DMS53 (cell line): ENCODE results near the gene ASPG.
"Not testable (repeated sequence)": the region's sequence is repeated elsewhere in the genome, so short reads cannot be mapped to it uniquely, and the experiment has no call there.

ENCODE experiments used
- DNase-seq: peaks from one replicate; lab custom pipeline; 2025; lab: John Stamatoyannopoulos, UW

ASPG gene

DNA sequence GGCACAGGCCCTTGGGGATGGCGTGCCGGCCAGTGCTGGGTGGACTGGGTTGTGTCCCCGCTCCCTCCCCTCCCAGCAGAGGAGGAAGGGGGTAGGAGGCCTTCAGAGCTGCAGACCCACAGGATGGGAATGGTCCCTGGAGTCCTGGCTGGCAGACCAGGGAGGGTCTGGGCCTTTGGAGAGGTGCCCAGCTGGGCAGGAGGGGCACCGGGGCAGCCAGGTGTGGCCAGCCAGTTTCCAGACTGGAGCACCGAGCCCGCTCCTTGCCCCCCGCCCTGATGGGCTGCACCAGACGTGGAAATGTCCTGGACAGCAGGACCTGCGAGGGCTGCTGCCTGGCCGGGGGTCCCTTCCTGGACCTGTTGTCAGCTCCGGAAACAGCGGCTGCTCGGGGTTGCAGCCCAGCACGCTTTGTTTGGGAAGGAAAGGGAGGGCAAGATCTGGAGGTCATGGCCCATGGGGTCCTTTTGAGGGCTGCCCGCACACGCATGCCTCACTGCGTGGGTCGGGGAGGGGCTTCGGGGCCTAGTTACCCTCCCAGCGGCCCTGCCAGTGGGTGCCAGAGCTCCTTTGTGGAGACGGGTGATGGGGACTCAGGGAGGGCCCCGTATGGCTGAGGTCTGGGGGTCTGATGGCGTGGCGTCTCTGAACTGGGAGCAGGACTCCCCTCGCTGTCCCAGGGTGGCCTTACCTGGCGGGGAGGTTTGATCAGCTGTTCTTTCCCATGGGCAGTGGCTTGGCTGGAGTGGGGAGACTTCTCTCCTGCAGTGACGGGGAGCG lies 62.0 kb downstream of the ASPG start:
- DNase-seq = no peak

DNA sequence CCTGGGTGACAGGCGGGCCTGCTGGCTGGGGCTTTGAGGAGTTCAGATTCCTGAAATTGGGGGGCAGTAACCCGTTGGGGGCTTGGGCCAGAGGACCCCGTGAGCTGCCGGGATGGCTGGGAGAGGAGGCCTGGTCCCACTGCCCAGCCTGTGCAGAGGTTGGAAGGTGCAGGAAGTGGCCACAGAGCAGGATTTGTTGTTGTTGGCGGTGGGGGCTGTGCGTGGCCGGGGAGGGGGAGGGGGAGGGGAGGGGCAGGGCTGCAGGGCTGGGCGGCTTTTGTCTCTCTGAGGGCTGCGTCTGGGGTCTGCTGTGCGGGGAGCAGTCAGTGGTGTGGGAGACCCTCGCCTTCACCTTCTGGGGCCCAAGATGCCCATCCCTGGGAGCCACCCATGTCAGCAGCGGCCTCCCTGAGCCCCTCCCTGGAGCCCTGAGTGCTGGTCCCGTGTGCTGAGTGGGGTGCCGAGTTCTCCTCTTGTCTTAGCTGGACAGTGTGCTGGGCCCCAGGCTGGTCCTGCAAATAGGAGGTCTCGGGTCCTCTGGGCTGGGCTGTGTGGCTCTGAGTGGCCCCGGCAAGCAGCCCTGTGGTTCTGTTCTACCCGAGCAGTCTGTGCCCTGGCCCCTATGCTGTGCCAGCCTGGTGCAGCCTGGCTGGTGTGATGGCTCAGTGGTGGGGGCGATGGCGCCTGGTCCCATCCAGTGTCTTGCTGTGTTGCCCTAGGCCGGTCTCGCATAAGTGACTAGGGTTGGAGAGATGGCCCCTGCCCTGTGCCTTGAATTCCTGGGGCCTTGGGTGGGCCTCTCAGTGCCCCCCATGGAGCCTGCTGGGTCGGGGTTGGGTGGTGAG lies 63.2 kb downstream of the ASPG start:
- no peak for DNase-seq

DNA sequence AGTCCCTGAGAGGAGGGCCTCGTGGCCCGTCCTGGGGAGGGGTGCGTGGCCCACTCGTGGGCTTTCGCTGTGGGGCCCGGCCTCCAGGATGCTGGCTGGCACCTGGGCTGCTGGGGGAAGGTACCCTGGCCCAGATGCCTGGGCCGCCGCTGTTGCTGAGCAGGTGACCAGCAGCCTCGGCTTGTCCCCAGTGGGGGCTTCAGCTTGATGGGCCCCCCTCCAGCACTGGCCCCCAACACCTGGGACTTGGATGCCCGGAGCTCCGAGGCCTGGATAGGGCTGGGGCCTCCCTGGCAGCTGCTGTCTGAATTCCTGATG lies 63.7 kb downstream of the ASPG start:
- DNase-seq = no peak

DNA sequence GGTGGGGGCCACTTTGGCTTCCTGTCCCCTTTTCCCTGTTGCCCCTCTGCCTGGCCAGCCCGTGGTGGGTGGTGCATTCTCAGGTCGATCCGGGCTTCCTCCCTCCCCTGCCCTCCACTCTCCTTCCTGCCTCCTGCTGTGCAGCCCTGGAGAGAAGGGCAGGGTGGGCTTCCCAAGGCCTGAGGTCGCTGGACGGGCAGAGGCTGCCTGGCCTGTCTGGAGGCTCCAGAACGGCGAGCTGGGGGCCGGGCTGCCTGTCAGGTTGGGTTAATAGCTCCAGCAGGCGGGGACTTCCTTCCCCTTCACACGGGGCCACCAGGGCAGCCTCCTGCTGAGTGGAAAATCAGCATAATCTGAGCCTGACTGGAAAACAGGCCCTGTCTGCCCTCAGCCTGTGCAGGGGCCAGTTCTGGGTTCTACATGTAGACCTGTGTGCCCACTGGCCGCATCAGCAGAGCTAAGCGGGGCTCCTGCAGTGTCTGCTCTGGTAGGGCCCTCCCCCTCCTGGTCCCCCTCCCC lies 64.2 kb downstream of the ASPG start:
- no peak for DNase-seq

DNA sequence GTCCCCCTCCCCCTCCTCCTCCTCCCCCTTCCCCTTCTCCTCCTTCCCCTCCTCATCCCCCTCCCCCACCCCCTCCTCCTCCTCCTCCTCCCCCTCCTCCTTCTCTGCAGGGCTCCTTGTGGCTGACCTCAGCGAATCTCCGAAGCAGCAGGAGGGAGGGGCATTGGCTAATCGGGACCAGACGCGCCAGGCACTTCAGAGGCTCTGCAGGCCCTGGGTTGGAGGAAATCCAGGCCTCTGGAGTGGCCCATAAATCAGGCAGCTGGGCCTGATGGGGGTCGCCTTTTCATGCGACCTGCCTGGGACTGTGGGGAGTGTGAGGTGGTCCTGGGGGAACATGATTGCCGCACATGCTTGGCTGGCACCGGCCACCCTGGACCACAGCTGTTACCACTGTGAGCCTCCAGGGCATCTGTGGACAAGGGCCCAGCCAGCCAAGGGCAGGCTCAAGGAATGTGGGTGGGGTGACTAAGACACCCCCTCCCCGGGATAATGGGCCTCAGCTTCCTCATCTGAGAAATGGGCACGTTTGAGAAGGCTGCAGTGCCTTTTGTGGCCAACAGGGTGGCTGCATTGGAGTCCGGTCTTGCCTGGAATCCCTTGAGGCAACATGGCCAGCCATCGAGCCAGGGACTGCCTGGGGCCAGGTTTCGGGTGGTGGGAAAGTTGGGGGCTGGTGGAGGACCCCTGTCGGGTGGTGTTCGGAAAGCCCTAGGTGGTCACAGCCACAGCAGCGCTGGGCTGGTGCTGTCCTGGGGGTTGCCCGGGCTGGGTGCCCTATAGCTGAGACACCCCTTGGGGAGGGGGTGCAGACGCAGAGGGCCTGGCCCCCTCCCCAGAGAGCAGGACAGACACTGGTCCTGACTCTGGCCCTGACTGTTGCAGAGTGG lies 64.9 kb downstream of the ASPG start:
- DNase-seq = no peak

DNA sequence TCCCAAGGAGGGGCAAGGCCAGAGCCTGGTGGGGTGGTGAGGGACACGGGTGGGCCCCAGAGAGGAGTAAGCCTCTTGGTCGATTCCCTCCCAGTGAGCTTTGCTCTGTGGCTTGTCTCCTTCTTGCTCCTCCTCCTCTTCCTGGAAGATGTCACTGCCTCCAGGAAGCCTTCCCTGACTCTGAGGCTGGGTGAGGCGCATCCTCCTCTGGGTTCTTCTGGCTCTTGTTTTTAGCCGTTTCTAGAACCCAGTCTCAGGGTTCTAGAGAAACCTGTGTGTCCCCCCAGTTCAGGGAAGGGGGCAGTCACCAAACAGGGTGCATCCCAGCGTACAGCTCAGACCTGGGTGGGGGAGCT lies 65.5 kb downstream of the ASPG start:
- DNase-seq = no peak

DNA sequence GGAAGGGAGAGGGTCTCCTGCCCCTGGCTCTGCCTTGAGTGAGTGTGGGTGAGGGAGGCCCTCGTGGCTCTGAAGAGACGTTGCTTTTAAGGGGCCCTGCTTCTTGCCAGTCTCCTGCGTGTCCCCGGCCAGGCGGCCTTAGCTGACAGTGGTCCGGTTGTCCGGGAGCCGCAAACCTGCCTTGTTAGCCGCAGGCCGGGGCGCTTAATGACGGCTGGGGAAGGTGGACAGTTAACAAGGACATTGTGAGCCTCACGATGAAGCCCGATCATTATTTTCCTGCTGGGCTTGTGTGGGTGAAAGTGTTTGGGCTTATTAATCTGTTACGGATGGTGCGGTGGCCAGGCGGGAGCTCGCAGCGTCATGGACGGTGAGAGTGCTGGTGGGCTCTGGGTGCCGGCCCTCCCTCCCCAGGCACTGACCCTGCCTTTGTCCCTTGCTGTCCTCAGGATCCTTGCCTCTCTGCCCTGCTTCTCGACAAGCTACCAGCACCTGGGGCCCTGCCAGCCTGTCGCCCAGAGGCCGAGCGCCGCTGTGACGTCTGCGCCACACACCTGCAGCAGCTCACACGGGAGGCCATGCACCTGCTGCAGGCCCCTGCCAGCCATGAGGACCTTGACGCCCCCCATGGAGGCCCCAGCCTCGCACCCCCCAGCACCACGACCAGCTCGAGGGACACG lies 66.2 kb downstream of the ASPG start:
- no peak for DNase-seq

DNA sequence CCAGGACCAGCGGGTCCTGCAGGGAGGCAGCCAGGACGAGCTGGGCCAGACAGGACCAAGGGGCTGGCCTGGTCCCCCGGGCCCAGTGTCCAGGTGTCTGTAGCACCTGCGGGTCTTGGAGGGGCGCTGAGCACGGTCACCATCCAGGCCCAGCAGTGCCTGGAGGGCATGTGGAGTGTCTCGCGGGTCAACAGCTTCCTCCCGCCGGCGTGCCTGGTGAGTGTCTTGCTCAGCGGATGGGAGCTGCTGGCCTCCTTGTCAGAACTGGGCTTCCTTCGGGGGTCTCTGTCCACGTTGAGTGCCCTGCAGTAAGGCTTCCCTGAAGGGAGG lies 66.7 kb downstream of the ASPG start:
- no peak for DNase-seq

DNA sequence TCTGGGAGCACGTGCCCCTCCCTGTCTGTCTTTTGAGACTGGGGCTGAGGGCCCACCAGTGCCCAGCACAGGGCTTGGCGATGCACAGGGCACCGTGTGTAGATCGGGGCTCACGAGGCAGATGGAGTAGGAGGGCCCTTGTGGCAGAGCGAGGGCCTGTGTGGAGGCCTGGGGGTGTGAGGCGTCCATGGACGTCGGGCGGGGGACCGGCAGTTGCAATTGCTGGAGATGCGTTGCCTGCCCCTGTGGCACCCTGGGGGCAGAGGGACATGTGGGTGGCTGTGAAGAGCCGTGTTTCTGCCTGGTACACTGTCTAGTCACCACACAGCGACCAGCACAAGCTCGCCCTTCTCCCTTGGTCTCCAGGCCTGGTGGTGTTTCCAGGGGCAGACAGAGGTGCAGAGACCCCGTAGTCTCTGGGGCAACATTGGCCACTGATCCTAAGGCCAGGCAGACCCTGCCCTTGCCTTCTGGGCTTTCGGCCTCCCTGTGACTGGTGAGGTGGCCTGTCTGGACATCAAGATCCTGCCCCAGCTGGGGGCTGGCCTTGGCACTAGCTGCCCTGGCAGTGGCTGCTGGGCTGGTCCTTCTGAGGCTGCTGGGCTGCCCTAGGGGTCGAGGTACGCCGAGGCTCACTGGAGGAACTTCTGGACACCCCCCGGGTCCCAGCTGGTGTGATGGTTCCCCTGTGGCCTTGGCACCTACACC lies 67.3 kb downstream of the ASPG start:
- DNase-seq = no peak

DNA sequence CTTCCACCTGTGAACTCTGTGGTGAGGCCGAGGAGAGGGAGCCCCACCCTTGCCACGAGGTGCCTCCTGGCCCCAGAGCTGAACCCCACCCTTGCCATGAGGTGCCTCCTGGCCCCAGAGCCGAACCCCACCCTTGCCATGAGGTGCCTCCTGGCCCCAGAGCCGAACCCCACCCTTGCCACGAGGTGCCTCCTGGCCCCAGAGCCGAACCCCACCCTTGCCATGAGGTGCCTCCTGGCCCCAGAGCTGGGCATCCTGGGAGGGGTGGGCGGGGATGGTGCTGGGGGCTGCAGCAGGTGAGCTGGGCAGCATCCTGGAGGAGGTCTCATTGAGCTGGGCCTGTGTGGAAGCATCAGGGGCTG lies 67.9 kb downstream of the ASPG start:
- not testable (repeated sequence) for DNase-seq

DNA sequence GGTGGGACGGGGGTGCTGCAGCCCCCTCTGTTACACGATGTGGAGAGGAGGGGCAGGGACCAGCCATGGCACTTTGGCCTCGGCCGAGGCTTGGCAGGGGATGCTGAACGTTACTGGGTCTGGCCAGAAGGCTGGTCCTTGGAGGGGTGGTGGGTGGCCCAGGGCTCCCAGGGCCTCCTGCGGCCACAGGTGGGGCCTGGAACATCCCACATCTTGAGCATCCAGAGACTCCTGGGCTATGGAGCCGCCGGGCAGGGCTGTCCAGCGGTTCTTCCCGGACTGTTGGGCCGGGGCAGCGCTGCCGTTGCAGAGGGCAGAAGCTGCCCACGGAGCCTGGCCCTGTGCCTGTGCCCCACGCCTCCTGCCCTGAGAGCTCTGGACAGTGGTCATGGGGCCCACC lies 68.7 kb downstream of the ASPG start:
- no peak for DNase-seq

DNA sequence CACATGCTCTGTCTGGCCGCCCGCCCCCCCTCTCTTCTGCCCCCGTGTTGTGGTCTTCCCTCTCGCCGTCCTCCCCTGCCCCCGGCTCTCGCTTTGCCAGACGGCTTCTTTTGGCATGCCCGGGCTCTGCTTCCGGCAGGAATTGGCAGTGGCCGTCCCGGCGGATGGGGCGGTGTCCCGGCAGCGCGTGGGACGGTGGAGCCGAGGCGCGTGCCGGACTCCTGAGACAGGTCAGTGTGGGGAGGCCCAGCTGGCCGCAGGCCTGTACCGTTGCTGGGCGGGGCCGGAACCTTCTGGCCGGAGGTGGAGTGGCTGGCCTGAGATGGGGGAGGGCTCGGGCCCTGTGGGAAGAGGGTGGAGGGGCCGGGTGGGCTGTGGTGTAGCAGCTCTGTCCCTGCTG lies 70.0 kb downstream of the ASPG start:
- no peak for DNase-seq

DNA sequence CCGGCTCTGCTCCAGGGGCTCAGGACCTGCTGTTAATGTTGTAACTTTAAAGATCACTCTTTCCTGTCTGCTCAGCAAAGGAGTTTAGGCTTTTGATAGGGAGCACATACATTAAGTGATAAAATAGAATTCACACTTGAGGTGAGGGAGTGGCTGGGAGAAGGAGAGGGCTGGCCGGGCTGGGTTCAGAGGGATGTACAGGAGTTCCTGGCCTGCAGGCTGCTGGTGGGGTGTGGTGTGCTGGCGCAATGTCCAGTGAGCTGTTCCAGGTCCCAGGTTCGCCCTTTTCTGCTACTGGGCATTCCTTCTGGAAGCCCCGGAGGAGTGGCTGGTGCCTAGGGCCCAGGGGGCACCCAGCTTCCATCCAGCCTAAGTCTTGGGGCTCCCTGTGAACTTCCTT lies 70.6 kb downstream of the ASPG start:
- DNase-seq = no peak

DNA sequence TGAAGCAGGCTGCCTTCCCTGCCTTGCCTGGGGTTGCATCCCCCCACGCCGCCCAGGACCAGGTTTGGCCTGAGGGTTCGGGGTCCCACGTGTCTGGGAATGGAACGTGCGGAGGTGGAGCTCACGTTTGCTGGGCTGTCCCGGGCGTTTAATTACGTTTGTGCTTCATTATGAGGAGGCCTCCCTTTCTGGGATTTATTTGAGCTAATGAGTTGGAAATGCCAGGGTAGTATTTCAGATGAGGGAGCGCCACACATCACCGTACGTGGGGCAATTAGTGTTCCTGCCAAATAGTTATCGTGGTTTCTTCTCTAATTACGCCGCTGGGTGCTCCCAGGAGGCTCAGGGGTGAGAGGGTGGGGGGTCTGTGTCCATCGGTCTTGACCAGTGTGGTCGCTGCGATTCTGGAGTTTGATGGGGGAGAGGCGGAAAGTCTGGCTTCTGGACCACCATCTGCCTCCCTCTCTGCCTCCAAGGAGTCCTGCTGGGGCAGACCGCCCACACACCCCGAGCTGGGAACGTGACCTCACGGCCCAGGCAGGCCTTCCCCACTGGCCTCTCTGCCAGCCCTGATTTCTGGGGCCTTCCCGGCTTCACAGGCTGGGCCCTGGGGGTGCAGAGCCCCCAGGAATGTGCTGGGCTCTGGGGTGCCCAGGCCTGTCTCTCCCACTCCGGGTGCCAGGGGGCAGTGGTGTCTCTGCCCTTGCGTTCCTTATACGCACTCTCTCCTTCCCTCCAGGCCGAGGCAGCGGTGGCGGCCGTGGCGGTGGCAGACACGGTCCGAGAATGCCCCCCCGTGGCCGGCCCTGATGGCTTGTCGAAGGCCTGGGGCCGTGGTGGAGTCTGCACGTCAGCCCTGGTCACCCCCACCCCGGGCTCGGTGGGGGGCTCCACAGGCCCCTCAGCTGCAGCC lies 71.8 kb downstream of the ASPG start:
- no peak for DNase-seq

DNA sequence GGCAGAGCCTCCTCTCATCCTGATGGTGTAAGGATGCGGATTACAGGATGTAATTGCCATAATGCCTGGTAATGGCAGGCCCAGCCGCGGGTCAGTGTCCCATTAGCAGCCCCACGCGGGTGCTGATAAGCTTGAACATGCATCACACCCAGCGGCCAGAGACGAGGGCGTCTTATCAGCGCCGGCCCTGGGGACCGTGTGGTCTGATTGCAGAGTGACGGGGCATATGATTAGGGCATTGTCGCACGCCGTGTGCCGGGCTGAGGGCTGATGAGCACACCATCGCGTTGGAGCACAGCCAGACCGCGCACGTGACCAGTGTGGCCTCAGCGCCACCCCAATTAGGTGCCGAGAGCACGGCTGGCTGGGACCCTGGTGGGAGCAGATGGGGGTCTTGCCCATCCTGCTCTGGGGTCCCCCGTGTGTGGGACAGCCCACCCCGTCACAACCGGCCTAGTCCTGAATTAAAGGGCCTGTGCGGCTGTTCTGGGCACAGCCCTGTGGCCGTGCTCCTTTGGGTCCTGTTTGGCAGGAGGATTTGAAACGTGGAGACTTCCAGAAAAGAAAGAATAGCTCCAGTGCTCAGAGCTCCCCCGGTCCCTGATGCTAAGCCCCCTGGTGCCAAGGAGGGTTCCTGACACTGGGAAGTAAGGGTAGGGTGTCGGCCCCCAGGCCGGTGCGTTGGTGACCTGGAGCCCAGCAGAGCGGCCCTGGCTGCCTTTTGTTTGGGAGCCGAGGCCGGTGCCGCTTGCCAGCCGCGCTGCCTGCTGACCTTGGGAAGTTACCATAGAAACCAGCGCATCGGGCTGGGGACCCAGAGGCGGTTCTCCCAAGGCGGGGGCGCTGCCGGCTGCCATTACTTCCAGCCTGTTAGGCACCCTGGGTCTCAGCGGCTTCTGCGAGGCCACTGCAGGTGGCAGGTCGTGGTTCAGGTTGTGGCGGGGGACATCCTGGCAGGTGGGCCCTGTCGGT lies 73.6 kb downstream of the ASPG start:
- DNase-seq = no peak

DNA sequence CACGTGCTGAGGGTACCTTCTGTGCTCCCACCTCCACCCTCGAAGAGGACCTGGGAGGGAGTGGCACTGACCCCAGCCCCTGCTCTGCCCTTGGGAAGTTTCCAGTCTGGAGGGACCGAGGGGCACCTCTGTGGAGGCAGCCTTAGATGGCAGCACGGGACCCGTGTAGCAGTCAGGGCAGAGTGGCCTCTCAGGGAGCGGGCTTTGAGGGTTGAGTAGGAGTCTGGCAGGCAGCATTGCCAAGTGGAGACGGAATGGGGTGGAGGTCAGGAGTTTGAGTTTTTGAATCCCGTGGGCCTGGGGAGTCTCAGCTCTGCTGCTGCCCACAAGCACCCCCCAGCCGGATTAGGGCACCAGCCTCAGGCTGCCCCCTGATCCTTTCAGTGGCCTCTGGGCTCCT lies 74.5 kb downstream of the ASPG start:
- no peak for DNase-seq

DNA sequence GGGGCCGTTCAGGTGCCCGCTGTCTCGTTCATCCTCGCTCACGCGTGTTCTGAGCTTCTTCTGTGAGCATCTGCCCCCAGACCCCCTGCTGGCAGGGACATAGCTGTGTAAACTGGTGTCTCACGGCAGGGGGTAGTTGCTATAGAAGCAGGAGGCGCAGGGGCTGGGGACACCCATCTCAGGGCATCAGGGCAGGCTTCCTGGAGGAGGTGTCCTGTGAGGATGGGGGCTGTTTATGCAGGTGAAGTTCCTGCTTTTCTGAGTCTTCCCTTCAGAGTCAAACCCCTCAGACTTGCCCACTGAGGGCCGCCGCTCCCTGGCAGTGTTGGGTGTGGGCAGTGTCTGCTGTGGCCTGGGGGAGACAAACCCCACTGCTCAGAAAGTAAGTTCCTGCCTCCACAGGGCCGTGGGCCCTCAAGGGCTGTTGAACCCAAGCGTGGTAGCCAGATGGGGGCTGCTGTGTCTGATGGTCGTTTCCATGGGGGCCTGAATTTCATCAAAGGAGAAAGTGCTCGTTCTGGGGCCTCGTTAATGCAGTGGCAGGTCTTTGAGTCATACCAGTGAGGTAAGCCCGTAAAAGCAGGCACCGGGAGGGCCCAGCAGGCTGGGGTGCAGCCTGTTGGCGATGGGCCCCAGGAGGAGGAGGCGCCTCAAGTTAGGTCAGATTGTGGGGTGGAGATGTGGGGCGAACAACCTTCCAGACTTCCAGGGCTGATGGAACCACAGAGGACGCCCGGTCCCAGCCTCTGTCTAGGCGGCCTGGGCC lies 76.3 kb downstream of the ASPG start:
- DNase-seq = no peak

DNA sequence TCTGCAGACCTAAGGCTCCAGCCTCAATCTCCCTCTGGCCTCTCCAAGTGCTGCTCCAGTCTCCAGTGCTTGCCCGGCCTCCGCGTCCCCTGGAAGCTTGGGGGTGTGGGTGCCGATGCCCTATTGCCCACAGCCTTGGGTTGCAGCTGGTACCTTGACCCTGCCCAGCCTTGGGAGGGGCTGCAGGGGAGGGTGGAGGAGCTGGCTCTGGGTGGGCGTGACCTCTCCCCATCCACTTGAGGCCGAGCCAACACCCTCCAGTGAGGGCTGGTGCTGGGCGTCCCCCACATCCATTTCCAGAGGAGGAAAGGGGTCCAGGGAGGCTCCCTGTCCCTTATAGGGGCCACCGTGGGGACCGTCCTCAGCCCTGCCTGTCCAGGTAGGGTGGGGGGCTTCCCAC lies 77.0 kb downstream of the ASPG start:
- DNase-seq = no peak
